Osteocyte (in vitro differentiated cells): ENCODE measurements around the gene PDCD11. TPM values are rescaled to one million over a fixed set of nuclear protein-coding genes. Genes with fewer than 3 reads are reported as not detected.

Experiments
- DNase-seq: peaks from one replicate; pipeline ENCODE4 v3.0.0; 2021; ENCODE audit warnings: mixed read lengths; ENCODE audit not compliant: unreplicated experiment; ENCODE audit errors: extremely low spot score
- H3K27ac Mint-ChIP-seq: one replicate; pipeline ENCODE4 v1.8.0; 2021; ENCODE audit warnings: mild to moderate bottlenecking, mixed read lengths; ENCODE audit not compliant: unreplicated experiment
- H3K27me3 Mint-ChIP-seq: one replicate; pipeline ENCODE4 v1.8.0; 2021; ENCODE audit warnings: mixed read lengths; ENCODE audit not compliant: unreplicated experiment
- H3K36me3 Mint-ChIP-seq: one replicate; pipeline ENCODE4 v1.8.0; 2021; ENCODE audit warnings: mixed read lengths; ENCODE audit not compliant: unreplicated experiment
- H3K4me1 Mint-ChIP-seq: one replicate; pipeline ENCODE4 v1.8.0; 2021; ENCODE audit warnings: mixed read lengths; ENCODE audit not compliant: unreplicated experiment
- H3K4me3 Mint-ChIP-seq: one replicate; pipeline ENCODE4 v1.8.0; 2021; ENCODE audit warnings: mild to moderate bottlenecking, moderate library complexity, mixed read lengths; ENCODE audit not compliant: unreplicated experiment
- H3K9me3 Mint-ChIP-seq: one replicate; pipeline ENCODE4 v1.8.0; 2021; ENCODE audit warnings: mixed read lengths; ENCODE audit not compliant: unreplicated experiment
- total RNA-seq: library from RNA; stranded (reverse); gene quantifications from 2 replicates; pipeline ENCODE4 v1.2.1, GENCODE V29; 2021
- TF ChIP-seq, protein P1 (sequence below): fragments of 200-600 bp; sonication (generic); IDR thresholded peaks from 2 replicates; pipeline ENCODE4 v1.5.0; 2021; ENCODE audit warnings: antibody characterized with exemption, mild to moderate bottlenecking, moderate library complexity

Gene PDCD11
- total RNA-seq, 1 donor from 2014 or later = 32.6 TPM

GRCh38 chr10:103450201-103450695, 53.8 kb downstream of the PDCD11 start:
- peak overlapping the region; percentile 38 for H3K4me3 Mint-ChIP-seq
- no peaks in the 10 kb centered on the region for H3K27me3 Mint-ChIP-seq
- H3K36me3 Mint-ChIP-seq = peaks cover 14% of the 10 kb centered on the region
- peaks cover 41% of the 10 kb centered on the region for H3K4me1 Mint-ChIP-seq
- DNase-seq = no peak
- H3K9me3 Mint-ChIP-seq = no peaks in the 10 kb centered on the region
- H3K27ac Mint-ChIP-seq = peak overlapping the region; percentile 83
- TF ChIP-seq, protein P1, sequence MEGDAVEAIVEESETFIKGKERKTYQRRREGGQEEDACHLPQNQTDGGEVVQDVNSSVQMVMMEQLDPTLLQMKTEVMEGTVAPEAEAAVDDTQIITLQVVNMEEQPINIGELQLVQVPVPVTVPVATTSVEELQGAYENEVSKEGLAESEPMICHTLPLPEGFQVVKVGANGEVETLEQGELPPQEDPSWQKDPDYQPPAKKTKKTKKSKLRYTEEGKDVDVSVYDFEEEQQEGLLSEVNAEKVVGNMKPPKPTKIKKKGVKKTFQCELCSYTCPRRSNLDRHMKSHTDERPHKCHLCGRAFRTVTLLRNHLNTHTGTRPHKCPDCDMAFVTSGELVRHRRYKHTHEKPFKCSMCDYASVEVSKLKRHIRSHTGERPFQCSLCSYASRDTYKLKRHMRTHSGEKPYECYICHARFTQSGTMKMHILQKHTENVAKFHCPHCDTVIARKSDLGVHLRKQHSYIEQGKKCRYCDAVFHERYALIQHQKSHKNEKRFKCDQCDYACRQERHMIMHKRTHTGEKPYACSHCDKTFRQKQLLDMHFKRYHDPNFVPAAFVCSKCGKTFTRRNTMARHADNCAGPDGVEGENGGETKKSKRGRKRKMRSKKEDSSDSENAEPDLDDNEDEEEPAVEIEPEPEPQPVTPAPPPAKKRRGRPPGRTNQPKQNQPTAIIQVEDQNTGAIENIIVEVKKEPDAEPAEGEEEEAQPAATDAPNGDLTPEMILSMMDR = no peak

DNA sequence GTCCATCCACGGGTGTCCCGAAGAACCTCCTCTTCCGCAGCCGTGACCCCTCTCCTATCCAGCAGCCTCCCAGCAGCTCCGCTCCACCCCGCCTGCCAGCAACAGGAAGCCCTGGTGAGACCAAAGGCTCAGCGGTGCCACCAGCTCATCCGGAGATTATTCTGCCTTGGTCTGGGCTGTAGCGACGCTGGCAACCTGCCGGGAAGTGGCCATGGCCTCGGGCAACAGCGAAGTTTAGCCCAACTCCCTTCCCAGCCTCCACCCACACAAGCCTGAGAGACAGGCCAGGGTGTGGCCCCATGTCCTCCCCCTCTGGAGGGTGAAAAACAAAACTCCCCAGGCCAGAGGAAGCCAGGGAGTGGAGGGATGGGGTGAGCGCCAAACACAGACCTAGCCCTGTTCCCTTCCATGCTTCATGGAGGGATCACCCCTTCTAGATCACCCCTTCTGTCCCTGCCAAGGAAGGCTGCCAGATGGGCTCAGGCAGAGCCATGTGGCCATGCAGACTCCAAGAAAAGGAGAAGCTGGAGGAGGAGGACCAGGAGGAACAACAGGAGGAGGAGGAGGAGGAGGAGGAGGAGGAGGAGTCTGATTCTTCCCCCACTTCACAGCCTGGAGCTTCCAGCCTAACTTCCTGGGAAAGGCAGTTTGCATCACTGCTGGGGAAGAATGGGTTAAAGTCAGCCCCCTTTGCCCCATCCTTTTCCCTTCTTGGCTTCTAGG, 54.8 kb downstream of the PDCD11 start:
- Mint-ChIP-seq H3K4me3 (peak overlapping the region; percentile 38), H3K27me3 (no peaks in the 10 kb centered on the region), H3K36me3 (peaks cover 7% of the 10 kb centered on the region), H3K4me1 (peaks cover 36% of the 10 kb centered on the region), H3K27ac (peak overlapping the region; percentile 83), H3K9me3 (no peaks in the 10 kb centered on the region)
- TF ChIP-seq, protein P1 = no peak
- DNase-seq = no peak

GRCh38 chr10:103451831-103452505, 55.5 kb downstream of the PDCD11 start, which contains the start of gene CALHM2:
Gene CALHM2 (minus strand): TSS chr10:103452370. CDS start chr10:103449941, 2,429 bp downstream.
- no peak for DNase-seq
- H3K27ac Mint-ChIP-seq = peak within 1 kb of the TSS; percentile 83
- TF ChIP-seq, protein P1 = no peak
- peak within 1 kb of the TSS; percentile 38 for H3K4me3 Mint-ChIP-seq
- peaks cover 4% of the 10 kb centered on the region for H3K36me3 Mint-ChIP-seq
- H3K4me1 Mint-ChIP-seq = peaks cover 35% of the 10 kb centered on the region
- H3K9me3 Mint-ChIP-seq = no peaks in the 10 kb centered on the region
- no peaks in the 10 kb centered on the region for H3K27me3 Mint-ChIP-seq

DNA sequence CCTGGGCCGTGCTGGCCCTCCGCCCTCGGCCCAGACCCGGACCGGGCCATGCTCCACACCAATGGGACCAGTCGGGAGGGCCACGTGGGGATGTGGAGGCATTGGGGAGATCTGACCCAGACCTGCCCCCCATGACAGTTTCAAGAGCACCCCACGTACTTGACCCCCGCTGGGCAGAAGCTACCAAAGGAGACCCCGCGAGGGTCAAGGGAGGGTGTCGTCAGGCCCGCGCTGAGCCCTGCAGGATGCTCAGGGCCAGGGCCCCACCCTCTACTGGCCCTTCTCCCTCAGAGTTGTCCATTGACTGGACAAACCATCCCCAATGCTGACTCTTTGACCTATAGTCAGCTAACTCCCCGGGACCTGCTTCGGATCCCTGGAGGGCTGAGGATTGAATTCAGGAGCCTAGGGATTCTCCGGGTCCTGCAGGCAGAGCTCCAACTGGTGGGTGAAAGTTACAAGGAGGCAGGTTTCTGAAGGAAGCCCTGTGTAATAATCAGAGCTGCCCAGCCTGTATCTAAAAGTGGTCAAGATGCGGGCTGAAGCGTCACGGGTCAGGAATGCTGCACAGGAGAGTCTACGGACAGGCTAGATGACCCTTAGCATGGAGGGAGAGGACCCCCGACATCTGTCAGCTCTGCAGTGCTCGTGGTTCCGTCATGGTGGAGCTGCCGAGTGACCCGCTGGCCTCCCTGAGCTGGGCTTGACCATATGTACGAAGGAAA, 56.2 kb downstream of the PDCD11 start:
- peaks cover 3% of the 10 kb centered on the region for H3K36me3 Mint-ChIP-seq
- H3K4me3 Mint-ChIP-seq = no peak overlapping the region
- H3K9me3 Mint-ChIP-seq = no peaks in the 10 kb centered on the region
- H3K27ac Mint-ChIP-seq = no peak overlapping the region
- TF ChIP-seq, protein P1 = no peak
- peaks cover 35% of the 10 kb centered on the region for H3K4me1 Mint-ChIP-seq
- no peaks in the 10 kb centered on the region for H3K27me3 Mint-ChIP-seq
- no peak for DNase-seq
